Lower lobe of right lung (tissue), 2 donors: ENCODE results near the gene P4HA1. TPM values are rescaled to one million over a fixed set of nuclear protein-coding genes. Genes with fewer than 3 reads are reported as not detected.

Experiments
- ATAC-seq, 2 donors: fragments of 200-7000 bp; cut with Tn5 transposase; one replicate each; pipeline ENCODE4 v1.9.1; 2020 to 2022; ENCODE audit warnings: mild to moderate bottlenecking in 2 of 2, moderate library complexity in 2 of 2
- DNase-seq: peaks from one replicate; pipeline ENCODE4 v3.0.0-alpha.2; 2020
- H3K27ac ChIP-seq: fragments of 200-600 bp; one replicate; pipeline ENCODE4 v1.8.0; 2022
- H3K27me3 ChIP-seq: fragments of 200-600 bp; one replicate; pipeline ENCODE4 v1.8.0; 2022; ENCODE audit warnings: low read depth
- H3K36me3 ChIP-seq: fragments of 200-600 bp; one replicate; pipeline ENCODE4 v1.8.0; 2022; ENCODE audit warnings: mild to moderate bottlenecking
- H3K4me1 ChIP-seq: fragments of 200-600 bp; one replicate; pipeline ENCODE4 v1.8.0; 2022
- H3K4me3 ChIP-seq: fragments of 200-600 bp; one replicate; pipeline ENCODE4 v1.8.0; 2022; ENCODE audit warnings: mild to moderate bottlenecking
- H3K9me3 ChIP-seq: fragments of 200-600 bp; one replicate; pipeline ENCODE4 v1.8.0; 2022
- CTCF ChIP-seq: fragments of 200-600 bp; IDR thresholded peaks from one replicate; pipeline ENCODE4 v1.8.0; 2022; ENCODE audit warnings: antibody characterized with exemption, mild to moderate bottlenecking
- intact Hi-C: fragments of 100-400 bp; cut with DNase I; formaldehyde crosslinking; loops from one replicate; pipeline ENCODE4 v1.11.0; 2022
- total RNA-seq: library from RNA; stranded (reverse); fragmentation: NEBNext Ultra II Directional; extraction: Animal tissue kit (Norgen Biotek cat#: 25700); gene quantifications from one replicate; pipeline ENCODE4 v1.2.1, GENCODE V29; 2021
- donor health status: DM: no; HTN: yes; CAD: no; lungs with severe emphysema.

The P4HA1 gene
- total RNA-seq, 1 donor from 2014 or later = 59.9 TPM

GRCh38 chr10:72980348-72980747 lies 116.3 kb downstream of the P4HA1 start:
- no peak for DNase-seq
- H3K4me1 ChIP-seq = no peaks in the 10 kb centered on the region
- no peak overlapping the region for H3K27ac ChIP-seq
- ATAC-seq = no peak
- intact Hi-C loops = no loop called here
- H3K4me3 ChIP-seq = no peak overlapping the region
- H3K9me3 ChIP-seq = peaks cover 47% of the 10 kb centered on the region
- H3K27me3 ChIP-seq = no peaks in the 10 kb centered on the region
- no peak for TF ChIP-seq CTCF
- no peaks in the 10 kb centered on the region for H3K36me3 ChIP-seq

GRCh38 chr10:72979709-72980108 lies 117.0 kb downstream of the P4HA1 start:
- Histone ChIP-seq H3K4me3 (no peak overlapping the region), H3K4me1 (no peaks in the 10 kb centered on the region), H3K36me3 (no peaks in the 10 kb centered on the region), H3K9me3 (peaks cover 47% of the 10 kb centered on the region), H3K27me3 (no peaks in the 10 kb centered on the region), H3K27ac (no peak overlapping the region)
- intact Hi-C loops = no loop called here
- no peak for ATAC-seq
- DNase-seq = no peak
- TF ChIP-seq CTCF = no peak

GRCh38 chr10:72976886-72977285 lies 119.8 kb downstream of the P4HA1 start:
- no peak for ATAC-seq
- TF ChIP-seq CTCF = no peak
- Histone ChIP-seq H3K4me1 (no peaks in the 10 kb centered on the region), H3K9me3 (peaks cover 47% of the 10 kb centered on the region), H3K27ac (no peak overlapping the region), H3K36me3 (no peaks in the 10 kb centered on the region), H3K4me3 (no peak overlapping the region), H3K27me3 (no peaks in the 10 kb centered on the region)
- intact Hi-C loops = no loop called here
- DNase-seq = no peak

Other genes with a start within 250 kb of the P4HA1 start
- gene OIT3, start 203.1 kb downstream of the P4HA1 start, total RNA-seq = 0.18 TPM
- 2.0 TPM for gene PLA2G12B, start 142.1 kb downstream of the P4HA1 start, total RNA-seq
- 2.8 TPM for gene NUDT13, start 13.6 kb upstream of the P4HA1 start, total RNA-seq
- gene ECD, start 71.1 kb upstream of the P4HA1 start, total RNA-seq = 26.3 TPM
- gene FAM149B1, start 71.3 kb upstream of the P4HA1 start, total RNA-seq = 23.5 TPM
- 13.9 TPM for gene DNAJC9, start 150.4 kb upstream of the P4HA1 start, total RNA-seq
- gene MRPS16, start 155.8 kb upstream of the P4HA1 start, total RNA-seq = 55.9 TPM